Left lung (tissue), 10 donors: ENCODE results near the gene ANKRD52. TPM values are rescaled to one million over a fixed set of nuclear protein-coding genes. Genes with fewer than 3 reads are reported as not detected.
"Not testable (repeated sequence)": the region's sequence is repeated elsewhere in the genome, so short reads cannot be mapped to it uniquely, and the experiment has no call there.

ENCODE experiments used
- ATAC-seq: fragments of 200-7000 bp; cut with Tn5 transposase; one replicate; pipeline ENCODE4 v1.9.1; 2020; ENCODE audit warnings: moderate library complexity
- DNase-seq, 4 donors: peaks; one replicate each; pipeline ENCODE4 v3.0.0-alpha.2; 2013 to 2020
- H3K27ac ChIP-seq, 2 donors: fragments of 200-600 bp; sonication (generic) in 1 of 2; one replicate each; pipeline versions ENCODE4 v1.5.0 to v1.8.0; 2020 to 2021
- H3K27me3 ChIP-seq, 2 donors: fragments of 200-600 bp; sonication (generic) in 1 of 2; one replicate each; pipeline versions ENCODE4 v1.5.0 to v1.8.0; 2020 to 2021
- H3K36me3 ChIP-seq, 2 donors: fragments of 200-600 bp; sonication (generic) in 1 of 2; one replicate each; pipeline versions ENCODE4 v1.5.0 to v1.8.0; 2020 to 2021
- H3K4me1 ChIP-seq, 2 donors: fragments of 200-600 bp; one replicate each; pipeline ENCODE4 v1.8.0; 2021
- H3K4me3 ChIP-seq, 2 donors: fragments of 200-600 bp; sonication (generic) in 1 of 2; one replicate each; pipeline versions ENCODE4 v1.5.0 to v1.8.0; 2020 to 2021; ENCODE audit warnings: mild to moderate bottlenecking in 1 of 2
- H3K9me3 ChIP-seq, 2 donors: fragments of 200-600 bp; sonication (generic) in 1 of 2; one replicate each; pipeline versions ENCODE4 v1.5.0 to v1.8.0; 2020 to 2021
- CTCF ChIP-seq, 2 donors: fragments of 200-600 bp; sonication (generic) in 1 of 2; IDR thresholded peaks; one replicate each; pipeline versions ENCODE4 v1.5.0 to v1.8.0; 2021; ENCODE audit warnings: antibody characterized with exemption in 2 of 2
- intact Hi-C, 2 donors: fragments of 100-400 bp; cut with DNase I; formaldehyde crosslinking; loops; one replicate each; pipeline versions ENCODE4 v1.11.2 to v1.14.2; 2022
- polyA plus RNA-seq, 6 donors: library from polyadenylated mRNA; unstranded; fragments of 120-200 nt; gene quantifications; one replicate each; pipeline ENCODE4 v1.2.1, GENCODE V29; 2013; ENCODE audit not compliant: insufficient read length in 6 of 6
- total RNA-seq, 2 donors: library from RNA; stranded (reverse); fragmentation: NEBNext Ultra II Directional; extraction: Animal tissue kit (Norgen Biotek cat#: 25700); gene quantifications; one replicate each; pipeline ENCODE4 v1.2.1, GENCODE V29; 2021
- donor health status: DM: no; HTN: yes; CAD: no.
- donor health status: DM: no; HTN: no; CAD: no.

Gene ANKRD52
- total and polyA plus RNA-seq, 8 donors = 24.6 to 40.1 (median 32.6) TPM

GRCh38 chr12:56286044-56286830 lies 28.1 kb upstream of the ANKRD52 start:
- Histone ChIP-seq H3K27me3 (no peaks in the 10 kb centered on the region), H3K9me3 (no peaks in the 10 kb centered on the region), H3K4me3 (no peak overlapping the region), H3K27ac (peak overlapping the region in 1 of 2 donors; percentile 59), H3K36me3 (peaks cover 0 to 68% of the 10 kb centered on the region in 2 donors), H3K4me1 (peaks cover 0 to 40% of the 10 kb centered on the region in 2 donors)
- TF ChIP-seq CTCF (IDR thresholded peaks at IDR 0.05) = no peak
- intact Hi-C loops = no loop called here
- DNase-seq (no peak), ATAC-seq (peak; percentile 59)

GRCh38 chr12:56284263-56284662 lies 26.1 kb upstream of the ANKRD52 start:
- H3K4me3 ChIP-seq, H3K9me3 ChIP-seq, intact Hi-C loops, ATAC-seq, H3K27ac ChIP-seq, DNase-seq, H3K27me3 ChIP-seq: not testable (repeated sequence)
- Histone ChIP-seq H3K4me1 (peaks cover 0 to 33% of the 10 kb centered on the region in 2 donors), H3K36me3 (peaks cover 0 to 72% of the 10 kb centered on the region in 2 donors)

GRCh38 chr12:56282579-56282978 lies 24.4 kb upstream of the ANKRD52 start:
- intact Hi-C loops = no loop called here
- Histone ChIP-seq H3K36me3 (peaks cover 0 to 88% of the 10 kb centered on the region in 2 donors), H3K4me1 (peaks cover 0 to 16% of the 10 kb centered on the region in 2 donors), H3K27me3 (no peaks in the 10 kb centered on the region), H3K9me3 (no peaks in the 10 kb centered on the region), H3K4me3 (no peak overlapping the region), H3K27ac (no peak overlapping the region)
- DNase-seq (no peak), ATAC-seq (no peak)
- no peak for TF ChIP-seq CTCF (IDR thresholded peaks at IDR 0.05)

GRCh38 chr12:56282030-56282429 lies 23.8 kb upstream of the ANKRD52 start:
- H3K4me1 ChIP-seq = peaks cover 0 to 11% of the 10 kb centered on the region in 2 donors
- intact Hi-C loops = no loop called here
- DNase-seq (no peak), ATAC-seq (no peak)
- TF ChIP-seq CTCF (IDR thresholded peaks at IDR 0.05) = no peak
- H3K4me3 ChIP-seq = no peak overlapping the region
- H3K27ac ChIP-seq = no peak overlapping the region
- H3K9me3 ChIP-seq = no peaks in the 10 kb centered on the region
- peaks cover 0 to 93% of the 10 kb centered on the region in 2 donors for H3K36me3 ChIP-seq
- no peaks in the 10 kb centered on the region for H3K27me3 ChIP-seq

GRCh38 chr12:56280849-56281248 lies 22.7 kb upstream of the ANKRD52 start:
- Histone ChIP-seq H3K4me1 (no peaks in the 10 kb centered on the region), H3K4me3 (no peak overlapping the region), H3K27ac (no peak overlapping the region), H3K27me3 (no peaks in the 10 kb centered on the region), H3K36me3 (peaks cover 0 to 100% of the 10 kb centered on the region in 2 donors), H3K9me3 (no peaks in the 10 kb centered on the region)
- no peak for TF ChIP-seq CTCF (IDR thresholded peaks at IDR 0.05)
- ATAC-seq = no peak
- intact Hi-C loops = no loop called here
- DNase-seq = no peak
